Naive thymus-derived CD8-positive, alpha-beta T cell (primary cell): Measurements from ENCODE around the gene NEO1. TPM values are rescaled to one million over a fixed set of nuclear protein-coding genes. Genes with fewer than 3 reads are reported as not detected.

Source experiments
- ATAC-seq, 2 donors: fragments of 150-1000 bp; cut with Tn5 transposase in 1 of 2; sonication (Bioruptor Pico), chemical (Tn5 transposase) in 1 of 2; 1 replicate in 1 of 2; 2 replicates in 1 of 2; pipeline ENCODE4 v1.10.0; 2021; ENCODE audit warnings: mild to moderate bottlenecking in 2 of 2, moderate library complexity in 2 of 2
- POLR2A ChIA-PET: fragments of 350-600 bp; sonication (Branson Sonifier 250); formaldehyde crosslinking; loops from one replicate; lab custom pipeline; 2021; ENCODE audit warnings: antibody characterized with exemption; lab: Charles Lee
- DNase-seq, 10 donors: peaks; one replicate each; pipeline versions ENCODE4 v3.0.0 to v3.0.0-alpha.2; 2020 to 2022
- H3K27ac Mint-ChIP-seq, 10 donors: one replicate each; pipeline ENCODE4 v1.8.0; 2020 to 2022; ENCODE audit warnings: mild to moderate bottlenecking in 10 of 10, mixed read lengths in 10 of 10, moderate library complexity in 4 of 10, inconsistent platforms in 1 of 10
- H3K27me3 Mint-ChIP-seq, 5 donors: one replicate each; pipeline ENCODE4 v1.8.0; 2021 to 2022; ENCODE audit warnings: mixed read lengths in 5 of 5
- H3K36me3 Mint-ChIP-seq, 3 donors: one replicate each; pipeline ENCODE4 v1.8.0; 2020 to 2022; ENCODE audit warnings: mixed read lengths in 3 of 3, mild to moderate bottlenecking in 2 of 3, inconsistent platforms in 1 of 3
- H3K4me1 Mint-ChIP-seq, 4 donors: one replicate each; pipeline ENCODE4 v1.8.0; 2021 to 2022; ENCODE audit warnings: mixed read lengths in 4 of 4
- H3K4me3 Mint-ChIP-seq, 10 donors: one replicate each; pipeline ENCODE4 v1.8.0; 2020 to 2022; ENCODE audit warnings: mild to moderate bottlenecking in 10 of 10, mixed read lengths in 10 of 10, moderate library complexity in 6 of 10, inconsistent platforms in 1 of 10
- H3K9me3 Mint-ChIP-seq, 9 donors: one replicate each; pipeline ENCODE4 v1.8.0; 2020 to 2022; ENCODE audit warnings: mixed read lengths in 9 of 9, mild to moderate bottlenecking in 3 of 9, inconsistent platforms in 1 of 9, moderate library complexity in 1 of 9
- polyA plus RNA-seq, 3 donors: library from polyadenylated mRNA; unstranded; fragments of 300-500 nt; fragmentation: Illumina TruSeq; gene quantifications; one replicate each; pipeline ENCODE4 v1.2.3, GENCODE V29; 2021
- total RNA-seq, 8 experiments: library from RNA in 2 of 8; stranded (reverse) in 2 of 8; gene quantifications; one replicate each; pipeline ENCODE4 v1.2.3 and lab custom pipeline; 2021 to 2026

NEO1 gene
- total and polyA plus RNA-seq, 5 experiments from 2014 or later, result 1.7 to 8.5 (median 2.8) TPM

- no peaks in the 10 kb centered on the region for H3K9me3 Mint-ChIP-seq
- H3K27ac Mint-ChIP-seq, result no peak overlapping the region
- ATAC-seq (no peak), DNase-seq (peak in 1 of 10 donors; percentile 24)
- H3K27me3 Mint-ChIP-seq, result peaks cover 9 to 43% (median 27%) of the 10 kb centered on the region in 5 donors
- POLR2A ChIA-PET, result no interaction called here
- no peaks in the 10 kb centered on the region for H3K36me3 Mint-ChIP-seq
- H3K4me3 Mint-ChIP-seq, result no peak overlapping the region
- peaks cover 2 to 7% (median 6%) of the 10 kb centered on the region in 4 donors for H3K4me1 Mint-ChIP-seq
Observed at GRCh38 chr15:73321496-73322450, 269.5 kb downstream of the NEO1 start.

- Mint-ChIP-seq H3K4me1 (peaks cover under 1 to 7% (median 4%) of the 10 kb centered on the region in 4 donors), H3K27ac (no peak overlapping the region), H3K4me3 (no peak overlapping the region), H3K9me3 (no peaks in the 10 kb centered on the region), H3K27me3 (peaks cover 4 to 38% (median 22%) of the 10 kb centered on the region in 5 donors), H3K36me3 (no peaks in the 10 kb centered on the region)
- POLR2A ChIA-PET, result no interaction called here
- DNase-seq (peak in 1 of 10 donors; percentile 59), ATAC-seq (no peak)
Observed at GRCh38 chr15:73322665-73323373, 270.6 kb downstream of the NEO1 start.

- H3K36me3 Mint-ChIP-seq, result no peaks in the 10 kb centered on the region
- H3K27ac Mint-ChIP-seq, result no peak overlapping the region
- peaks cover 0 to 8% (median 5%) of the 10 kb centered on the region in 4 donors for H3K4me1 Mint-ChIP-seq
- no peak overlapping the region for H3K4me3 Mint-ChIP-seq
- no peaks in the 10 kb centered on the region for H3K9me3 Mint-ChIP-seq
- peak in 1 of 10 donors; percentile 51 for DNase-seq
- ATAC-seq, result no peak
- peaks cover 4 to 42% (median 23%) of the 10 kb centered on the region in 5 donors for H3K27me3 Mint-ChIP-seq
- POLR2A ChIA-PET, result no interaction called here
Observed at GRCh38 chr15:73323374-73323955, 271.2 kb downstream of the NEO1 start.

GRCh38 chr15:73323956-73324355, 271.7 kb downstream of the NEO1 start:
- no peaks in the 10 kb centered on the region for H3K9me3 Mint-ChIP-seq
- ATAC-seq (no peak), DNase-seq (peak in 1 of 10 donors; percentile 30)
- no peak overlapping the region for H3K27ac Mint-ChIP-seq
- peaks cover 0 to 9% (median 5%) of the 10 kb centered on the region in 4 donors for H3K4me1 Mint-ChIP-seq
- no peak overlapping the region for H3K4me3 Mint-ChIP-seq
- no peaks in the 10 kb centered on the region for H3K36me3 Mint-ChIP-seq
- POLR2A ChIA-PET, result no interaction called here
- H3K27me3 Mint-ChIP-seq, result peaks cover 4 to 47% (median 23%) of the 10 kb centered on the region in 5 donors

- Mint-ChIP-seq H3K36me3 (no peaks in the 10 kb centered on the region), H3K27me3 (peaks cover 2 to 44% (median 18%) of the 10 kb centered on the region in 5 donors), H3K9me3 (no peaks in the 10 kb centered on the region)
Observed at GRCh38 chr15:73324496-73325170, 272.4 kb downstream of the NEO1 start.

GRCh38 chr15:73325191-73325861, 273.1 kb downstream of the NEO1 start:
- DNase-seq (peak in 1 of 10 donors; percentile 60), ATAC-seq (no peak)
- peaks cover 2 to 40% (median 20%) of the 10 kb centered on the region in 5 donors for H3K27me3 Mint-ChIP-seq
- H3K27ac Mint-ChIP-seq, result no peak overlapping the region
- H3K36me3 Mint-ChIP-seq, result no peaks in the 10 kb centered on the region
- H3K4me3 Mint-ChIP-seq, result no peak overlapping the region
- POLR2A ChIA-PET, result no interaction called here
- H3K9me3 Mint-ChIP-seq, result no peaks in the 10 kb centered on the region
- peaks cover 0 to 7% (median 3%) of the 10 kb centered on the region in 4 donors for H3K4me1 Mint-ChIP-seq

More at GRCh38 chr15:73324496-73325170, 272.4 kb downstream of the NEO1 start:
- Mint-ChIP-seq H3K4me1 (peaks cover 0 to 7% (median 3%) of the 10 kb centered on the region in 4 donors), H3K4me3 (no peak overlapping the region), H3K27ac (no peak overlapping the region)
- ATAC-seq, result no peak
- POLR2A ChIA-PET, result no interaction called here
- DNase-seq, result peak in 1 of 10 donors; percentile 44

- DNase-seq (peak in 1 of 10 donors; percentile 38), ATAC-seq (no peak)
- no peaks in the 10 kb centered on the region for H3K36me3 Mint-ChIP-seq
- peaks cover 2 to 32% (median 14%) of the 10 kb centered on the region in 5 donors for H3K27me3 Mint-ChIP-seq
- POLR2A ChIA-PET, result no interaction called here
- no peaks in the 10 kb centered on the region for H3K9me3 Mint-ChIP-seq
- H3K4me3 Mint-ChIP-seq, result no peak overlapping the region
- H3K27ac Mint-ChIP-seq, result peak overlapping the region in 1 of 10 donors; percentile 18
- peaks cover 0 to 7% (median 3%) of the 10 kb centered on the region in 4 donors for H3K4me1 Mint-ChIP-seq
Observed at GRCh38 chr15:73326157-73326556, 273.9 kb downstream of the NEO1 start.

GRCh38 chr15:73328149-73328820, 276.0 kb downstream of the NEO1 start:
- ATAC-seq (no peak), DNase-seq (no peak)
- peaks cover 0 to 17% (median 9%) of the 10 kb centered on the region in 5 donors for H3K27me3 Mint-ChIP-seq
- peaks cover 0 to 7% (median 3%) of the 10 kb centered on the region in 4 donors for H3K4me1 Mint-ChIP-seq
- no peak overlapping the region for H3K4me3 Mint-ChIP-seq
- H3K27ac Mint-ChIP-seq, result no peak overlapping the region
- no peaks in the 10 kb centered on the region for H3K36me3 Mint-ChIP-seq
- POLR2A ChIA-PET, result no interaction called here
- no peaks in the 10 kb centered on the region for H3K9me3 Mint-ChIP-seq

- no peaks in the 10 kb centered on the region for H3K36me3 Mint-ChIP-seq
- H3K27me3 Mint-ChIP-seq, result peaks cover 0 to 17% (median 7%) of the 10 kb centered on the region in 5 donors
- no peak overlapping the region for H3K4me3 Mint-ChIP-seq
- DNase-seq, result peak in 1 of 10 donors; percentile 28
- H3K4me1 Mint-ChIP-seq, result peaks cover 0 to 7% (median 3%) of the 10 kb centered on the region in 4 donors
- POLR2A ChIA-PET, result no interaction called here
- H3K9me3 Mint-ChIP-seq, result no peaks in the 10 kb centered on the region
- no peak for ATAC-seq
- H3K27ac Mint-ChIP-seq, result no peak overlapping the region
Observed at GRCh38 chr15:73328981-73329380, 276.7 kb downstream of the NEO1 start.

- DNase-seq (peak in 1 of 10 donors; percentile 48), ATAC-seq (no peak)
- no peaks in the 10 kb centered on the region for H3K36me3 Mint-ChIP-seq
- no peak overlapping the region for H3K27ac Mint-ChIP-seq
- peaks cover 0 to 17% (median 7%) of the 10 kb centered on the region in 5 donors for H3K27me3 Mint-ChIP-seq
- POLR2A ChIA-PET, result no interaction called here
- peaks cover 0 to 7% (median 3%) of the 10 kb centered on the region in 4 donors for H3K4me1 Mint-ChIP-seq
- H3K4me3 Mint-ChIP-seq, result no peak overlapping the region
- H3K9me3 Mint-ChIP-seq, result no peaks in the 10 kb centered on the region
Observed at GRCh38 chr15:73329501-73330200, 277.4 kb downstream of the NEO1 start.
